GM12878 (cell line): ENCODE measurements around the gene HMGXB4. TPM values are rescaled to one million over a fixed set of nuclear protein-coding genes. Genes with fewer than 3 reads are reported as not detected.

Experiments used
- ATAC-seq: fragments of 200-7000 bp; cut with Tn5 transposase; 3 replicates; pipeline ENCODE4 v1.9.1; 2020; ENCODE audit warnings: mild to moderate bottlenecking, moderate library complexity
- BruUV-seq: library from RNA; stranded (reverse); fragments of 400-500 nt; replicated peaks from 2 replicates; lab custom pipeline; 2021; lab: Mats Ljungman, UMichigan
- CTCF ChIA-PET: fragments of 300-600 bp; sonication (Branson Sonifier 250); formaldehyde crosslinking; extraction: SDS; loops from one replicate; lab custom pipeline; 2021; ENCODE audit warnings: inconsistent platforms; lab: Yijun Ruan, JAX
- POLR2A ChIA-PET: fragments of 350-600 bp; formaldehyde crosslinking; extraction: SDS; loops from one replicate; lab custom pipeline; 2021; ENCODE audit warnings: inconsistent platforms; lab: Charles Lee
- RAD21 ChIA-PET: fragments of 300-600 bp; sonication (Branson Sonifier 250); formaldehyde crosslinking; loops from one replicate; lab custom pipeline; 2023; ENCODE audit warnings: antibody characterized with exemption; ENCODE audit not compliant: unreplicated experiment; lab: Charles Lee
- SMC1A ChIA-PET: fragments of 300-600 bp; sonication (Branson Sonifier 250); formaldehyde crosslinking; loops from one replicate; lab custom pipeline; 2023; ENCODE audit not compliant: unreplicated experiment, uncharacterized antibody; lab: Charles Lee
- DNase-seq: peaks from one replicate; pipeline ENCODE4 v3.0.0-alpha.2; 2011; ENCODE audit warnings: low read depth, low spot score
- FAIRE-seq: peaks from 3 replicates; lab custom pipeline; 2011; peaks lifted over from hg19 to GRCh38; lab: Jason Lieb, UNC
- H2AFZ ChIP-seq: 2 replicates; pipeline ENCODE4 v1.6.0; 2011; ENCODE audit warnings: low read depth, low read length, control low read depth; ENCODE audit not compliant: control insufficient read depth
- H3K27ac ChIP-seq: 2 replicates; pipeline ENCODE4 v1.5.1; 2011; ENCODE audit warnings: control low read depth; ENCODE audit not compliant: control insufficient read depth, insufficient read depth
- H3K27me3 ChIP-seq, 2 experiments: replicated peaks in 1 of 2; 2 replicates each; pipeline versions ENCODE4 v1.6.0 to v1.6.1; 2011; ENCODE audit warnings: low read length in 1 of 2; ENCODE audit not compliant: control insufficient read depth in 2 of 2, insufficient read depth in 2 of 2
- H3K36me3 ChIP-seq, 2 experiments: 2 replicates each; pipeline ENCODE4 v1.5.1; 2011; ENCODE audit warnings: low read length in 1 of 2; ENCODE audit not compliant: control insufficient read depth in 2 of 2, insufficient read depth in 2 of 2
- H3K4me1 ChIP-seq: 2 replicates; pipeline ENCODE4 v1.6.1; 2011; ENCODE audit warnings: mild to moderate bottlenecking, low read length, moderate library complexity, mixed read lengths; ENCODE audit not compliant: control insufficient read depth, insufficient read depth
- H3K4me2 ChIP-seq: 2 replicates; pipeline ENCODE4 v1.6.0; 2011; ENCODE audit warnings: control low read depth; ENCODE audit not compliant: control insufficient read depth, insufficient read depth
- H3K4me3 ChIP-seq: fragments of 200-600 bp; sonication (generic); 2 replicates; pipeline ENCODE4 v1.5.1; 2016
- H3K79me2 ChIP-seq: 2 replicates; pipeline ENCODE4 v1.6.0; 2011; ENCODE audit warnings: low read length; ENCODE audit not compliant: control insufficient read depth, insufficient read depth
- H3K9ac ChIP-seq: 2 replicates; pipeline ENCODE4 v1.8.0; 2011; ENCODE audit warnings: low read length, control low read depth, mixed read lengths; ENCODE audit not compliant: control insufficient read depth, insufficient read depth
- H3K9me3 ChIP-seq: replicated peaks from 3 replicates; pipeline ENCODE4 v1.5.1; 2011; ENCODE audit warnings: mild to moderate bottlenecking, low read length; ENCODE audit not compliant: control insufficient read depth, insufficient read depth
- H4K20me1 ChIP-seq: 2 replicates; pipeline ENCODE4 v1.6.0; 2011; ENCODE audit not compliant: control insufficient read depth, insufficient read depth
- FOXM1 ChIP-seq: IDR thresholded peaks from 2 replicates; pipeline ENCODE4 v1.6.1; 2012; ENCODE audit warnings: low read depth, mild to moderate bottlenecking, inconsistent platforms, low read length, moderate library complexity
- NFYB ChIP-seq: IDR thresholded peaks from 2 replicates; pipeline ENCODE4 v1.6.1; 2011; ENCODE audit warnings: low read depth, mild to moderate bottlenecking, low read length, improper control_type of control experiment, moderate library complexity; ENCODE audit not compliant: insufficient read depth
- PBX3 ChIP-seq: IDR thresholded peaks from 2 replicates; pipeline ENCODE4 v1.6.1; 2011; ENCODE audit warnings: mild to moderate bottlenecking, low read depth, low read length, moderate library complexity; ENCODE audit not compliant: insufficient replicate concordance
- TCF3 ChIP-seq: IDR thresholded peaks from 2 replicates; pipeline ENCODE4 v1.6.1; 2012; ENCODE audit warnings: low read depth, mild to moderate bottlenecking, low read length, borderline replicate concordance; ENCODE audit not compliant: insufficient read depth
- WGBS: methylation state at CpG from one replicate; pipeline ENCODE4 v1.1.6; 2016; ENCODE audit warnings: low lambda C conversion rate; ENCODE audit not compliant: insufficient replicate concordance, insufficient coverage; ENCODE audit errors: missing lambda C conversion rate; 5-methylcytosine and 5-hydroxymethylcytosine counted together
- in situ Hi-C: fragments of 300-500 bp; cut with MboI; formaldehyde crosslinking; loops from 9 replicates; pipeline ENCODE4 v1.14.3; 2018; ENCODE audit warnings: mixed read lengths
- intact Hi-C: fragments of 100-400 bp; cut with micrococcal nuclease; formaldehyde crosslinking; loops from one replicate; pipeline ENCODE4 v1.14.2; 2022; ENCODE audit not compliant: unreplicated experiment
- polyA plus RNA-seq, 11 experiments: library from polyadenylated mRNA; depleted of rRNA in 4 of 11; unstranded in 6 of 11; stranded (reverse) in 5 of 11; fragments of >200 nt; fragmentation: Nextera tagmentation in 4 of 11; fragmentation: Illumina TruSeq in 1 of 11; extraction: Ambion mirVana in 4 of 11; extraction: Trizol in 1 of 11; gene quantifications; 1 replicate in 1 of 11; 2 replicates in 10 of 11; pipeline versions ENCODE4 v1.2.1 to v1.2.3, GENCODE V29; 2011 to 2016; ENCODE audit warnings: inconsistent platforms in 2 of 11, missing spikeins in 2 of 11, low read depth in 1 of 11
- total RNA-seq, 4 experiments: library from RNA; depleted of rRNA in 3 of 4; stranded (reverse); fragments of >200 nt in 3 of 4; fragmentation: Illumina TruSeq in 1 of 4; extraction: Trizol in 1 of 4; gene quantifications; 2 replicates each; pipeline versions ENCODE4 v1.2.1 to v1.2.3, GENCODE V29; 2013 to 2021

Gene HMGXB4
- total and polyA plus RNA-seq, 10 of the 15 experiments (the other 5 are each of a cell fraction or from before 2014, with no cell fraction given), result 15.5 to 44.5 (median 24.9) TPM

DNA sequence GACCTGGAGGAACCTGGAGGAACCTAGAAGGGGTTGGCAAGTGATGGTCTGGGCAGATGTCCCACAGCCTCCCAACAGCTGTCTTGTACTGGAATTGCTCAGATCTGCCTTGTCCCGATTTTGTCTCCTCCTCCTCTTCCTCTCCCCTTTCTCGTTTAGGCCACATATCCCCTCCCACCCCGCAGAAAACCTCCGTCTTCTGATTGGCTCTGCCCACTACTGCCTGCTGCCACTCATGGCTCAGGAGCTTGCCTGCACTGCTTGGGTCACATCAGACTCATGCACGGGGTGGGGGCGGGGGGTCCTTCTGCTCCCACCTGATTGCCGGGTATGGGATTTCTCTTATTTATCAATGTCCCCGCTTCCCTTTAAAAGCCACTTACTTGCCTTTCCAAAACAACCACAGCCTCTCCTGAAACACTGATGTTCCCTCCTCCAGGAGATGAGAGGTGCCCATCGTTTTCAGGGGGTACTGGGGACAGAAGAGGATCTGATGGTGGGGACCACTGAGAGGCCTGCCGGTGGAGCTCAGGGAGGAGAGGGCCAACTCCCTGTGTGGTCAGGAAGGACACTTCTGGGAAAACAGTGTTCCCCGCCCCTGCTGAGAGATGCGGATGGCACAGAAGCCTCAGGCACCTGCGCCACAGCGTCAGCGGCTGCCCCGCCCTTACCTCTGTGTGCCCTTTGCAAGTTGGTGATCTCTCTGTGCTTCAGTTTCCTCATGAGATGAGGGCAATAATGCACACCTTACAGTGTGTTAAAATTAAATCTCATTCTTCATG lies 57.1 kb downstream of the HMGXB4 start:
- H3K9ac ChIP-seq, result no peak overlapping the region; the same call in 1 of the 2 replicates
- no peak overlapping the region for H2AFZ ChIP-seq
- no peak overlapping the region for H3K27ac ChIP-seq
- in situ Hi-C loops, result no loop called here
- peaks cover 0 to 2% of the 10 kb centered on the region in 2 experiments; a peak in 3 of 4 replicates for H3K36me3 ChIP-seq
- 89% methylated on average over 14 of the region's 16 CpGs for WGBS
- H3K27me3 ChIP-seq, result no peaks in the 10 kb centered on the region
- H3K4me3 ChIP-seq, result no peak overlapping the region
- peaks cover 7% of the 10 kb centered on the region for H3K79me2 ChIP-seq
- ATAC-seq, result no peak
- RAD21 ChIA-PET, result no interaction called here
- DNase-seq, result no peak
- FAIRE-seq, result no peak
- POLR2A ChIA-PET, result no interaction called here
- H4K20me1 ChIP-seq, result peaks cover 2% of the 10 kb centered on the region; the same call in 1 of the 2 replicates
- CTCF ChIA-PET, result interaction anchor here (0.8 kb wide), 1 partner anchor 82 kb away, joined by 4 read pairs; no protein-coding TSS in a partner anchor
- intact Hi-C loops, result no loop called here
- no TSS peak for BruUV-seq
- H3K4me2 ChIP-seq, result no peak overlapping the region
- SMC1A ChIA-PET, result interaction anchor here (1.2 to 1.7 kb wide), 2 partner anchors 8 to 19 kb away, joined by 3 read pairs; no protein-coding TSS in a partner anchor
- TF ChIP-seq FOXM1, result no peak
- no peak for TF ChIP-seq TCF3
- 0 out of 2 replicates have a peak, but pooled peaks have one; percentile 41 for TF ChIP-seq NFYB
- TF ChIP-seq PBX3, result peak; percentile 61
- peaks cover 47% of the 10 kb centered on the region for H3K4me1 ChIP-seq
- H3K9me3 ChIP-seq, result no peaks in the 10 kb centered on the region
